OCI-LY3 (cell line): Measurements from ENCODE around the gene MTHFD1L.

ENCODE experiments used
- H2AFZ ChIP-seq: fragments of 200-600, 300-600 bp; shearing (Covaris generic); 2 replicates; pipeline ENCODE4 v1.6.0; 2014; ENCODE audit warnings: antibody characterized with exemption, low read depth, low read length
- H3K27ac ChIP-seq: fragments of 200-600, 300-600 bp; sonication (generic); 2 replicates; pipeline ENCODE4 v1.5.1; 2014; ENCODE audit warnings: mild to moderate bottlenecking, low read length, moderate library complexity, mixed read lengths
- H3K27me3 ChIP-seq: fragments of 200-600, 300-600 bp; sonication (generic); 2 replicates; pipeline ENCODE4 v1.6.1; 2014; ENCODE audit warnings: low read depth, low read length, mixed read lengths
- H3K36me3 ChIP-seq: fragments of 200-600, 300-600 bp; sonication (generic); replicated peaks from 2 replicates; pipeline ENCODE3; 2014; ENCODE audit warnings: low read depth, low read length, mixed read lengths
- H3K4me1 ChIP-seq: fragments of 300-600, 200-600 bp; sonication (generic); 2 replicates; pipeline ENCODE4 v1.6.1; 2014; ENCODE audit warnings: low read length, mixed read lengths
- H3K4me2 ChIP-seq: fragments of 200-600, 300-600 bp; sonication (generic); 2 replicates; pipeline ENCODE4 v1.6.1; 2014; ENCODE audit warnings: low read length, mixed read lengths
- H3K4me3 ChIP-seq: fragments of 300-600, 200-600 bp; sonication (generic); 2 replicates; pipeline ENCODE4 v1.5.1; 2014; ENCODE audit warnings: antibody characterized with exemption, mild to moderate bottlenecking, low read length, moderate library complexity
- H3K79me2 ChIP-seq: fragments of 300-600, 200-600 bp; shearing (Covaris generic); 2 replicates; pipeline ENCODE4 v1.6.1; 2014; ENCODE audit warnings: mild to moderate bottlenecking, low read length, mixed read lengths
- H3K9ac ChIP-seq: fragments of 300-600, 200-600 bp; shearing (Covaris generic); 2 replicates; pipeline ENCODE4 v1.6.0; 2014; ENCODE audit warnings: mild to moderate bottlenecking, low read length, moderate library complexity
- H3K9me3 ChIP-seq: fragments of 200-600, 300-600 bp; shearing (Covaris generic); 2 replicates; pipeline ENCODE4 v1.6.1; 2014; ENCODE audit warnings: low read length, mixed read lengths; ENCODE audit not compliant: insufficient read depth
- H4K20me1 ChIP-seq: fragments of 200-600, 300-600 bp; sonication (generic); 2 replicates; pipeline ENCODE4 v1.6.1; 2016; ENCODE audit warnings: low read length, mixed read lengths; ENCODE audit not compliant: insufficient read depth
- EZH2phosphoT487 ChIP-seq: fragments of 200-600 bp; shearing (Covaris generic); IDR thresholded peaks from 2 replicates; pipeline ENCODE4 v1.6.1; 2018; ENCODE audit warnings: antibody characterized with exemption, mixed run types, low read depth
- TF ChIP-seq, protein P1 (sequence below): fragments of 200-600, 300-600 bp; sonication (generic); IDR thresholded peaks from 2 replicates; pipeline ENCODE4 v1.5.1; 2014; ENCODE audit warnings: antibody characterized with exemption, low read length, low read depth

Gene MTHFD1L

GRCh38 chr6:150931405-150931804, 65.9 kb downstream of the MTHFD1L start:
- TF ChIP-seq EZH2phosphoT487, result no peak
- TF ChIP-seq, protein P1, sequence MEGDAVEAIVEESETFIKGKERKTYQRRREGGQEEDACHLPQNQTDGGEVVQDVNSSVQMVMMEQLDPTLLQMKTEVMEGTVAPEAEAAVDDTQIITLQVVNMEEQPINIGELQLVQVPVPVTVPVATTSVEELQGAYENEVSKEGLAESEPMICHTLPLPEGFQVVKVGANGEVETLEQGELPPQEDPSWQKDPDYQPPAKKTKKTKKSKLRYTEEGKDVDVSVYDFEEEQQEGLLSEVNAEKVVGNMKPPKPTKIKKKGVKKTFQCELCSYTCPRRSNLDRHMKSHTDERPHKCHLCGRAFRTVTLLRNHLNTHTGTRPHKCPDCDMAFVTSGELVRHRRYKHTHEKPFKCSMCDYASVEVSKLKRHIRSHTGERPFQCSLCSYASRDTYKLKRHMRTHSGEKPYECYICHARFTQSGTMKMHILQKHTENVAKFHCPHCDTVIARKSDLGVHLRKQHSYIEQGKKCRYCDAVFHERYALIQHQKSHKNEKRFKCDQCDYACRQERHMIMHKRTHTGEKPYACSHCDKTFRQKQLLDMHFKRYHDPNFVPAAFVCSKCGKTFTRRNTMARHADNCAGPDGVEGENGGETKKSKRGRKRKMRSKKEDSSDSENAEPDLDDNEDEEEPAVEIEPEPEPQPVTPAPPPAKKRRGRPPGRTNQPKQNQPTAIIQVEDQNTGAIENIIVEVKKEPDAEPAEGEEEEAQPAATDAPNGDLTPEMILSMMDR, result no peak
- H3K9ac ChIP-seq, result no peak overlapping the region

DNA sequence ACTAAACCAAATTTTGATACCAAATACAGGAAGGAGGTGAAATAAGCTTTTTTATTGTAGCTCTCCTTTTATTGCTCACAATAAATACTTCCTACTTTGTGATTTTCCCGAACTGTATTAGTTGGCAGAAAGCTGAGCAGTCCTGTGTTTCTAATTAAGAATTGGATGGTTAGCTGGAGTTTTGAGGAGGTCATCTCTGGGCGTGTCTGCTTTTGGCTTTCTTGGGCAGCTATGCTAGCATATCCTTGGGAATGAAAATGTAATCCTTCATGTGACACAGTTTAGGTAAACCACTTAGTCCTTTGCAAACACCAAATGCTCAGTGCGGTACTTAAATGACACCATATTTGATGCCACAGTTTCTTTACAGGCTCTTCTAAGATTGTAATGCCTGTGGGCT, 67.5 kb downstream of the MTHFD1L start:
- no peaks in the 10 kb centered on the region for H3K36me3 ChIP-seq
- no peak overlapping the region for H3K9ac ChIP-seq
- no peak overlapping the region for H3K27ac ChIP-seq
- no peaks in the 10 kb centered on the region for H3K79me2 ChIP-seq
- no peaks in the 10 kb centered on the region for H3K27me3 ChIP-seq
- no peak overlapping the region for H3K4me3 ChIP-seq
- no peaks in the 10 kb centered on the region for H4K20me1 ChIP-seq
- H2AFZ ChIP-seq, result no peak overlapping the region
- H3K9me3 ChIP-seq, result no peaks in the 10 kb centered on the region
- no peaks in the 10 kb centered on the region for H3K4me1 ChIP-seq
- TF ChIP-seq, protein P1, result no peak
- no peak for TF ChIP-seq EZH2phosphoT487
- no peak overlapping the region for H3K4me2 ChIP-seq

More at GRCh38 chr6:150931405-150931804, 65.9 kb downstream of the MTHFD1L start:
- 0 out of 2 replicates have a peak, but pooled peaks cover 6% of the 10 kb centered on the region for H3K4me1 ChIP-seq
- no peak overlapping the region for H2AFZ ChIP-seq
- H3K27me3 ChIP-seq, result no peaks in the 10 kb centered on the region
- H3K27ac ChIP-seq, result no peak overlapping the region
- H3K9me3 ChIP-seq, result no peaks in the 10 kb centered on the region
- H4K20me1 ChIP-seq, result no peaks in the 10 kb centered on the region
- no peak overlapping the region for H3K4me3 ChIP-seq
- no peaks in the 10 kb centered on the region for H3K79me2 ChIP-seq
- no peak overlapping the region for H3K4me2 ChIP-seq
- peaks cover 7% of the 10 kb centered on the region for H3K36me3 ChIP-seq

DNA sequence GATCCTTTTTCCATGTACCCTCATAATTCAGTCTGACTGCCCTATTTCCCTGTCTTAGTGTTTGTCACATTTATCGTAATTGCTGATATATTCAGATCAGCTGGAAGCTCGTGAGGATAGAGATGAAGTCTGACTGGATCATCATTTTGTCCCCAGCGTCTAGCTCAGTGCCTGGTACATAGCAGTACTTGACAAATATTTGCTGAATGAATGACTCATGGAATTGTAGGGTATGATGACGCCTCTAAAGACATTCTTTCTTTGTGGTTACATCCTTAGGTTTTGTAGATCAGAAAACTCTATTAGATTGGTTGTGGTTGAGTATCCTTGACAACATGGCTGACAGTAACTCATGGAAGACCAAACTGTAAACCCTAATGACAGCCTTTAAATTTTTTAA, 68.9 kb downstream of the MTHFD1L start:
- H3K4me3 ChIP-seq, result no peak overlapping the region
- no peaks in the 10 kb centered on the region for H4K20me1 ChIP-seq
- H3K27me3 ChIP-seq, result no peaks in the 10 kb centered on the region
- H3K79me2 ChIP-seq, result no peaks in the 10 kb centered on the region
- H3K36me3 ChIP-seq, result no peaks in the 10 kb centered on the region
- no peak overlapping the region for H3K27ac ChIP-seq
- H2AFZ ChIP-seq, result no peak overlapping the region
- no peaks in the 10 kb centered on the region for H3K9me3 ChIP-seq
- H3K9ac ChIP-seq, result no peak overlapping the region
- no peaks in the 10 kb centered on the region for H3K4me1 ChIP-seq
- TF ChIP-seq, protein P1, result no peak
- no peak for TF ChIP-seq EZH2phosphoT487
- H3K4me2 ChIP-seq, result no peak overlapping the region

DNA sequence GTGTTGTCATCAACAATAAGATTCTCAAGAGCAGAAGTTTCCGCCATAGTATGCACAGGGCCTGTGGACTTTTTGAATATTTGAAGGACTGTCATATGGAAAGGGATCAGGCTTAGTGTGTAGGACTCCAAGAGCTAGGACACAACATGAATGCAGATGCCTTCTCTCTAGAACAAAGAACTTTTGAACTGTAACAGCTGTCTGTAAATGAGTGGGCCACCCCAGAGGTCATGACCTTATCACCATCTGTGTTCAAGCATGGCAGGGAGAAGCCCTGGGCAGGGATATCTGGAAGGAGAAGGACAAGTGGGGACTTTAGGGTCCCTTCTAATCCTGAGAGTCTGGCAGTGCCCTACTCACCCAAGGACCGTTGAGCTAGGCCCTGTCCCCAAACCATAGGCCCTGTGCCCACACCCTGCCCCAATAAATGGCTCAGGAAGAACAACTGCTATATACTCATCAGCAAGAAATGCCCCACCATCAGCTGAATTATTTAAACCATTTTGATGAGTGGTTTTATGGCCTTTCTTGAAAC, 70.6 kb downstream of the MTHFD1L start:
- H3K9me3 ChIP-seq, result no peaks in the 10 kb centered on the region
- no peak overlapping the region for H3K4me2 ChIP-seq
- no peaks in the 10 kb centered on the region for H3K79me2 ChIP-seq
- no peak overlapping the region for H3K9ac ChIP-seq
- H3K27me3 ChIP-seq, result no peaks in the 10 kb centered on the region
- TF ChIP-seq, protein P1, result no peak
- TF ChIP-seq EZH2phosphoT487, result no peak
- H2AFZ ChIP-seq, result no peak overlapping the region
- H3K27ac ChIP-seq, result no peak overlapping the region
- no peaks in the 10 kb centered on the region for H3K36me3 ChIP-seq
- H3K4me3 ChIP-seq, result no peak overlapping the region
- H4K20me1 ChIP-seq, result no peaks in the 10 kb centered on the region
- no peaks in the 10 kb centered on the region for H3K4me1 ChIP-seq
